ENCODE results near the gene LITAF.
A peak's percentile ranks its signal among the peaks of the same experiment; 100 is the strongest.

Gene LITAF

DNA sequence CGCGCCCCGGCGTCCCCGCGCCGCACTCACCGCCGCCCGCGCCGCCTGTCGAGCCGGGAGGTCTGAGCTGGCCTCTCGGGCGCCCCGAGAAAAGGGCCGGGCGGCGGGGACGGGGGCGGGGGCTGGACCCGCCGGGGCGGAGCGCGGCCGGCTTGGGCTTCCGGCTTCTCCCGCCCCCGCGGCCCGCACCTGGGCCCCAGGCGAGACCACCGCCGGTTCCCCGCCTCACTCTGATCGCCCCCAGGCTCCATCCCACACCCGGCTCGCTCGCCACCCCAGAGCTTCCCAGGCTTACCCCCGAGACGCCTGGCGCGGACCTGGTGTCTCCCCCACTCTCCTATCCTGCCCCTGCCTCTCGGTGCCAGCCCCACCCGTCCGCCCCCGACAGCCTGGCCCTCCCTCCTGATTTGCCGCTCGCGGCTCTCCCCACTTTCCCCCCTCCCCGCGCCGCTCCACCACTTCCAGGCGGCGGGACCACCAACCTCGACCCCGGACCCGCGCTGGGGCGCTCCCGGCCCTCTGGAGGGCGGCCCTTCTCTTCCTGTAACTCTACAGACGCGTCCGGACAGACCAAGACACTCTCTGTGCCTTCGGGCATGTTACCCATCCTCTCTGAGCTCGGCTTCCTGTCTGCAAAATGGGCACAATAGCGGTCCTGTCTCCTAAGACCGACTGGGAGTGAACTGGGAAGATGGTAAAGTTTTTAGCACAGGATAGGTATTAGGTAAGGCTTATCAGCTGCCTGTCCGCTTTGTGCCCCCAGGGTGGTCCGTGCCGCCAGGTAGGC lies at the start of gene LITAF:
TSS of gene LITAF (minus strand) at position 64 of the 787 bp plus-strand sequence. CDS start 30,189 bp downstream, outside the sequence.
- DNase-seq (ENCODE audit: low spot score) = peak; percentile 87

DNA sequence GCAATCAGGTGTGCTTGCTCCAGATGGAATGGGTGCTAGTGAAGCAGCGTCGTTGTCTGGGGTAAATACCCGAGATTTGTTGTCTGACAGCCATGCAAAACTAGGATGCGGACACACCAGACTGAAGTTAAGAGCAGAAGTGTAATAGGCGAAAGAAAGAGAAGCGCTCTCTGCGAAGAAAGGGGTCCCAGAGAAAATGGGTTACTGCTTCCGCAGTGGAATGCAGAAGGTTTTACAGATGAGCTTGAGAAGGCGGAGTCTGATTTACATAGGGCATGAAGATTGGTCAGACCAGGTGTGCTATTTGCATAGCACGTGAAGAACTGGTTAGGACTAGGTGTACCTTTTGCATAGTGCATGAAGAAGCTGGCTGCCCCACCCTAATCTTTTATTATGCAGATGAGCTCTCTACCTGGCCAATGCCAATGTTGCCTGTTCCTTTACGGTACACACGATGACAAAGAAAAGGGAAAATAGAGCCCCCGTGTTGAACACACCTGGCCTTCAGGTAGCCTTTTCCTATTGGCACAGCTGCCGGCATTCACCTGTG lies 49.5 kb upstream of the LITAF start:
- DNase-seq (ENCODE audit: low spot score) = no peak

DNA sequence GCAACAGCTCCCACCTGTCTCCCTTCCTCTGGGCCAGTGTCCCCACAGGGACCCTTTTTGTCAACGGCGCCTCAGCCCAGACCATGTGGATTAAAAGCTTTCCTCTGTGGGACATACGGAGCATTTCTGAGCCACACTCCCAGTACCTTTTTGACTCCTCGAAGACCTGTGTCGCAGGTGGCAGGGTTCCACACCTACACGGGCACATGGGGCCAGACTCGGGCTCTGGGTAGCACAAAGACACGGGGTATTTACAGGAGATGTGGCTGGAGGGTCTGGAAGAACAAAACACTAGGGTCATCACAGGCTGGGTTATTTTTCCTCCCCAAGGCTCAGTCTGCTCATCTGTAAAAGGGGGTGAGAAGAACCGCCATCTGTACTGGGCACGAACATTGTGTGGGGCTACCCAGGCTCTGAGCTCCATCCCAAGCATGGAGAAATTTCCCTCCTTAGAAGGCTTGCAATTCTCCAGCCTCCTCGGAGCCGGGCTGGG lies 49.0 kb upstream of the LITAF start:
- no peak for DNase-seq (ENCODE audit: low spot score)

GRCh38 chr16:11635113-11635652 lies 48.5 kb upstream of the LITAF start:
- no peak for DNase-seq (ENCODE audit: low spot score)

GRCh38 chr16:11634312-11634711 lies 47.6 kb upstream of the LITAF start:
- no peak for DNase-seq (ENCODE audit: low spot score)

DNA sequence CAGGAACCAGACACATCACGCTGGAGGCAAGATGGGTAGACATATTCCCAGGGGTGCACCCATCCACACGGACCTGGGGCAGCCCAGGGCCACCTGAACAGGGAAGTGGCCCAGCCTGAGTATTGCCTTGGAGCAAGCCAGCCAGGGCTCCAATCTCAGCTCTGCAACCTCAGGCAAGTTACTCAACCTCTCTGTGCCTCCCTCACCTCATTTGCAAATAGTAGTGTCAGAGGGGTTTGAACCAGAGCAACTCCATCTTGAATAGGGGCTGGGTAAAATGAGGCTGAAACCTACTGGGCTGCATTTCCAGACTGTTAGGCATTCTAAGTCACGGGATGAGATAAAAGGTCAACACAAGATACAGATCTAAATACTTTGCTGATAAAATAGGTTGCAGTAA lies 46.4 kb upstream of the LITAF start:
- DNase-seq (ENCODE audit: low spot score) = no peak

GRCh38 chr16:11632455-11632939 lies 45.8 kb upstream of the LITAF start:
- peak; percentile 75 for DNase-seq (ENCODE audit: low spot score)

DNA sequence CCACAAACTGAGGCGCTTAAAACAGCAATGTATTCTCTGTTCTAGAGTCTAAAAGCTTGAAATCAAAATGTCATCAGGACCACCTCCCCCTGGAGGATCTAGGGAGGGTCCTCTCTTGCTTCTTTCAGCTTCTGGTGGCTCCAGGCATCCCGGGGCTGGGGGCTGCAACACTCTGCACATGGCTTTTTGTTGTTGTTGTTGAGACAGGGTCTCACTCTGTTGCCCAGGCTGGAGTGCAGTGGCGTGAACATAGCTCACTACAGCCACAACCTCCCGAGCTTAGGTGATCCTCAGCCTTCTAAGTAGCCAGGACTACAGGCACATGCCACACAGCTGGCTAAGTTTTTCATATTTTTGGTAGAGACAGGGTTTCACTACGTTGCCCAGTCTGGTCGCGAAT lies 44.5 kb upstream of the LITAF start:
- DNase-seq (ENCODE audit: low spot score) = no peak

GRCh38 chr16:11630768-11631056 lies 44.0 kb upstream of the LITAF start:
- DNase-seq (ENCODE audit: low spot score) = no peak

- DNase-seq (ENCODE audit: low spot score) = no peak
Observed at GRCh38 chr16:11630046-11630767, 43.5 kb upstream of the LITAF start.

GRCh38 chr16:11629071-11630030 lies 42.6 kb upstream of the LITAF start:
- DNase-seq (ENCODE audit: low spot score) = no peak

GRCh38 chr16:11627822-11628457 lies 41.2 kb upstream of the LITAF start:
- no peak for DNase-seq (ENCODE audit: low spot score)

DNA sequence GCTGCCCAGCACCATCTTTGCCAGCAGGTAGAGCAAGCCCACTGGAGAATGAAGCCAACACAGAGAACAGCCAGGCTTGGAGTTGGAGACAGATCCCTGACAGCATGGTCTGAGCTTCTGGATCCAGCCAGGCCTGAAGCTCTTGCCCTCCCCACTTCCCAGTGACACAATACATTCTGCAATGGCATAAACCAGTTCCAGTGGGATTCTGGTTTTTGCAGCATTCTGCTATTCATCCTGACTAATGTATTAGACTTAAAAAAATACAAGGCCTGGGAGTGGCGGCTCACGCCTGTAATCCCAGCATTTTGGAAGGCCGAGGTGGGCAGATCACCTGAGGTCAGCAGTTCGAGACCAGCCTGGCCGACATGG lies 40.6 kb upstream of the LITAF start:
- DNase-seq (ENCODE audit: low spot score) = no peak

DNA sequence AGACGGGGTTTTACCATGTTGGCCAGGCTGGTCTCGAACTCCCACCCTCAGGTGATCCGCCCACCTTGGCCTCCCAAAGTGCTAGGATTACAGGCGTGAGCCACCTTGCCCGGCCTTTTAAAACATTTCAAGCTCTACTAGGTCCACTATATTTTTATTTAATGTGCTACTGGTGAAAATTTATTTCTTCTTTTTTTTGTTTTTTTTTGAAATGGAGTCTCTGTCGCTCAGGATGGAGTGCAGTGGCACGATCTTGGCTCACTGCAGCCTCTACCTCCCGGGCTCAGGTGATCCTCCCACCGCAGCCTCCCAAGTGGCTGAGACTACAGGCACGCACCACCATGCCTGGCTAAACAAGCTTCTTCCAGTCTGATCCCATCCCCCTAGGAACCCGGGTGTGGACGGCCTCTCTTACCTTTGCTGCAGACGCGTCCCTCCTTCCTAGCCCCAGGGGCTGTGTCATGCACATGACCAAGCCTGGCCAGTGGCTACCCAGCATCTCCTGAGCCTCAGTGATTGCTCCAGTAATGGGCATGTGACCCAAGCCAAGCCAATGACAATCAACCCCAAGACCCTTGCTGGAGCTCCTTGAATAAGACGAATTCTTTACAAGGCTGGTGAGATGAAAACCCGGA lies 40.1 kb upstream of the LITAF start:
- no peak for DNase-seq (ENCODE audit: low spot score)

DNA sequence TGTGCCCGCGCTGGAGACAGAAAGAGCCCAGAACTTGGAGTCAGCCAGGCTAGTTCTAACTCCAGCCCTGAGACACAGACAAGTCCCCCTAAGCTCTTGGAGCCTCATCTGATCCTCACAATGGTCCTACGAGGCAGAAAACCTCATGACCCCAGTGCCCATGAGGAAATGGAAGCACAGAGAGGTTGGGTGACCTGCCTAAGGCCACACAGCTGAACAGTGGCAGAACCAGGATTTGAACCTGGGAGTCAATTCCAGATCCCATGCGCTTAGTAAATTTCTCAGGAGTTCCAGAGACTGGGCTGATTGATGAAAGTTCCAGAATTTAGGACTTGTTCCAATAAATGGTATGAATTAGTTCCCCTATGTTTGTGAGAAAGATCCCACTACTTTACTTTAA lies 39.0 kb upstream of the LITAF start:
- DNase-seq (ENCODE audit: low spot score) = no peak

DNA sequence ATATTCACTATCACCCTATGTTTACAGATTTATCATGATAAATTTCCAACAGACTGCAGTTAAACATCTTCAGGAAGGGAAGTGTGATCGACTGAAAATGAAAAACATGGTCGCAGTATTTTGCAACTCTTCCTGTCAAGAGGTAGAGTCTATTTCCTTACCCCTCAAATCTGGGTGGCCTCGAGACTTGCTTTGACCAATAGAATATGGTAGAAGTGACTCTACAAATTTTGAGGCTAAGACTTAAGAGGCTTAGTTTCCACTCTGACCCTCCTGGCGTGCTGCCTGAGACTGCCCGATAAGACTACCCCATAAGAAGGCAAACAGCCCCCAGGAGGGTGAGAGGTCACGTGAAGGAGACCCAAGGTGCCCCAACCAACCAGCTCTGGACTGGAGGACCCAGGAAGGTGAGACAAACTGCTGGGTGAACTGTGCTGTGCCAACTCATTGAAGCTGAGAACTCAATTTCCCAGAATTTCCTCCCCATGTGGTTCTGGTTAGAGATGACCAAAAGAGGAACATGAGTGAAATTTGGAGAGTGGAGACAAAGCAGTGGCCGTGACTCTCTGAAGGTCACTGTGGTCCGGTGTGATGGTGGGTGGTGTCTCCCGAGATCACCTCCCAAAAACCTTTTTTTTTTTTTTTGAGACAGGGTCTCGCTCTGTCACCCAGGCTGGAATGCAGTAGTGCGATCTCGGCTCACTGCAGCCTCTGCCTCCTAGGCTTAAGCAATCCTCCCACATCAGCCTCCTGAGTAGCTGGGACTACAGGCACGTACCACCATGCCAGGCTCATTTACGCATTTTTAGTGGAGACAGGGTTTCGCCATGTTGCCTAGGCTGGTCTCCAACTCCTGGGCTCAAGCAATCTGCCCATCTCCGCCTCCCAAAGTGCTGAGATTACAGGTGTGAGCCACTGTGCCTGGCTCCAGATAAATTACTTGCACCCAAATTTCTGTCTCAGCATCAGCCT lies 38.2 kb upstream of the LITAF start:
- peak; percentile 48 for DNase-seq (ENCODE audit: low spot score)

DNA sequence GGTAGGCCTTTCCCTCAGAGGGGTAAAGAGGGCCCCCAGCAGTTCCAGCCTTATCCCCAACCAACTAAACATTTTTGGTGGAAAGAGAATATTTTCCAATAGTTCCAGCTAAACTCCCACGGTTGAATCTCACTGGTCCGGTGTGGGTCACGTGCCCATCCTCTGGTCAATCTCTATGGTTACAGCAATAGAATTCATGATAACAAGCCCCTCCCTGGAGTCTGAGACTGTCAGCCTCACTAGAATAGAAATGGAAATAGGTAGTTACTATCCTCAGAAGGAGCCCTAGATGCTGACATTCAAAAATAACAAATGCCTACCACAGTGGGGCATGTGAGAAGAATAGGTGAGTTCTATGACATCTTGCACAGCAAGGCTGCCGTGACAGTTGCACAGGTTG lies 37.5 kb upstream of the LITAF start:
- DNase-seq (ENCODE audit: low spot score) = no peak

DNA sequence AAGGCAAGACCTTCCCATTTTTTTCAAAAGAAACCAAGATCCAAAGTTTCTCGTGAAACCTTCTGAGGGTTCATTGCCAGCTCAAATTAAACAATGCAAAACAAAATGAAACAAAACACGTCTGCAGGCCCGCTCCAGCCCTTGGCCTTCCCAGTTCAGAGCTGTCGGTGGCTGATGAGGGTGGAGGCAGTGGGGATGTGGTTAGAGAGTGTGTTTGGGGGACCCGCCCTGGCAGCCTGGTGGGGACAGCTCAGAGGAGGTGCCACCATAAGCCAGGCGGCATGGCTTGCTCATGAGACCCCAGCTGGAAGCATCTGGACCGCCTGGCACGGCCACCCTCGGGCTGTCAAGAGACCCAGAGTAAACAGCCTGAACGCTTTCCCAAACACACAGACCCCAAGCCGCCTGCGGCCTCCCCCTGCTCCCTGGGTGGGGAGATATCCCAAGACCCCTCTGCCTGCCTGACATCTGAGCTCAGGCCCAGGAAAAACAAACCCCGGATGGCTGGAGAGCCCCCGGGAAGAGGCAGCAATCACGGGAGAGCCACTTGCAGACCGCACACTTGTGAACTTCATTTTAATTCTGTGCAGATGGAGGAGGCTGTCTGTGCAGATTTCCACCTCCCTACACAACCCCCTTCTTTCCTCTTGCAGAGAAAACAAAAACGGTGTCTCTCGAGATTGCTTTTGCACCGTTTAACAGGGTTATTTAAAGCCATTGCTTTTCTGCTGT lies 35.4 kb upstream of the LITAF start:
- DNase-seq (ENCODE audit: low spot score) = peak; percentile 45

DNA sequence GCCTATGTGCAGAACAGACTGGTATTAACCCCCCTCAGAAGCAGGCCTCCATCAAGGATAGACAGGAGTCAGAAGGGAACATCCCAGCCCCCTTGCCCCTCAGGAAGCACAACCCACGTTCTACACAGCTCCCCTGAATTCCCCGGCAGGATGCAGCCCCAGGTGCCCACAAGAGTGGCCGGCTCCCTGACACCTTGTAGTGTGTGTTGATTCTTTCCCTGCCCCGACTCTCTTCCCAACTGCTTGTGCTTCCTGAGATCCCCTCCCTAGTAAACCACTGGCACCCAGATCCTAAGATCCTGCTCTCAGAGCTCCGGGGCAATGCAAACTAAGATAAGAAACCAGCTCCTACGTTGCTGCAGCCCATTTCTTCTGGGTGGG lies 34.8 kb upstream of the LITAF start:
- no peak for DNase-seq (ENCODE audit: low spot score)
